Keratinocyte (primary cell): ENCODE measurements around the gene PDGFB. TPM values are rescaled to one million over a fixed set of nuclear protein-coding genes. Genes with fewer than 3 reads are reported as not detected.

Experiments
- DNase-seq: peaks from one replicate; pipeline ENCODE4 v3.0.0-alpha.2; 2011; ENCODE audit warnings: low read depth, missing footprints, low spot score
- FAIRE-seq: peaks from 2 replicates; lab custom pipeline; 2011; peaks lifted over from hg19 to GRCh38; lab: Jason Lieb, UNC
- H2AFZ ChIP-seq: 2 replicates; pipeline ENCODE4 v1.6.0; 2012; ENCODE audit warnings: low read length, control low read depth, inconsistent platforms; ENCODE audit not compliant: control insufficient read depth
- H3K27ac ChIP-seq: 2 replicates; pipeline ENCODE4 v1.5.1; 2011; ENCODE audit warnings: low read length; ENCODE audit not compliant: control insufficient read depth, insufficient read depth
- H3K27me3 ChIP-seq: 3 replicates; pipeline ENCODE4 v1.6.0; 2011; ENCODE audit warnings: low read length; ENCODE audit not compliant: control insufficient read depth, insufficient read depth; ENCODE audit errors: extremely low read depth
- H3K36me3 ChIP-seq, 2 experiments: 2 replicates in 1 of 2; 3 replicates in 1 of 2; pipeline ENCODE4 v1.5.1; 2011; ENCODE audit warnings: low read length in 2 of 2, mild to moderate bottlenecking in 1 of 2; ENCODE audit not compliant: control insufficient read depth in 2 of 2, insufficient read depth in 2 of 2; ENCODE audit errors: extremely low read depth in 1 of 2
- H3K4me1 ChIP-seq: 3 replicates; pipeline ENCODE4 v1.5.1; 2011; ENCODE audit warnings: low read length; ENCODE audit not compliant: control insufficient read depth, insufficient read depth; ENCODE audit errors: extremely low read depth
- H3K4me2 ChIP-seq: 3 replicates; pipeline ENCODE4 v1.6.0; 2011; ENCODE audit warnings: low read depth, low read length; ENCODE audit not compliant: control insufficient read depth, insufficient read depth; ENCODE audit errors: extremely low read depth
- H3K4me3 ChIP-seq, 3 experiments: fragments of 200-600 bp in 1 of 3; sonication (generic) in 1 of 3; 2 replicates in 2 of 3; 3 replicates in 1 of 3; pipeline ENCODE4 v1.5.1; 2011 to 2016; ENCODE audit warnings: low read length in 3 of 3, mild to moderate bottlenecking in 3 of 3, control low read depth in 2 of 3, inconsistent platforms in 1 of 3, low read depth in 1 of 3, mixed read lengths in 1 of 3, mixed run types in 1 of 3, moderate library complexity in 1 of 3; ENCODE audit not compliant: control insufficient read depth in 2 of 3, insufficient read depth in 2 of 3; ENCODE audit errors: extremely low read depth in 1 of 3
- H3K79me2 ChIP-seq: 2 replicates; pipeline ENCODE4 v1.6.0; 2012; ENCODE audit warnings: low read length; ENCODE audit not compliant: control insufficient read depth, insufficient read depth
- H3K9ac ChIP-seq: 3 replicates; pipeline ENCODE4 v1.6.0; 2011; ENCODE audit warnings: low read length; ENCODE audit not compliant: control insufficient read depth, insufficient read depth; ENCODE audit errors: extremely low read depth
- H3K9me1 ChIP-seq: 3 replicates; pipeline ENCODE4 v1.6.0; 2011; ENCODE audit warnings: low read length; ENCODE audit not compliant: control insufficient read depth, insufficient read depth; ENCODE audit errors: extremely low read depth
- H3K9me3 ChIP-seq: 2 replicates; pipeline ENCODE4 v1.5.1; 2012; ENCODE audit warnings: low read depth, low read length; ENCODE audit not compliant: control insufficient read depth
- H4K20me1 ChIP-seq: 3 replicates; pipeline ENCODE4 v1.6.0; 2011; ENCODE audit warnings: low read length; ENCODE audit not compliant: control insufficient read depth, insufficient read depth; ENCODE audit errors: extremely low read depth
- CTCF ChIP-seq, 3 experiments: IDR thresholded peaks in 1 of 3; conservative IDR thresholded peaks in 1 of 3; optimal IDR thresholded peaks in 1 of 3; 2 replicates in 2 of 3; 3 replicates in 1 of 3; pipeline versions ENCODE3 to v1.5.1; 2011; ENCODE audit warnings: low read length in 3 of 3, mild to moderate bottlenecking in 3 of 3, moderate library complexity in 2 of 3, control low read depth in 1 of 3, inconsistent platforms in 1 of 3; ENCODE audit not compliant: insufficient read depth in 2 of 3; ENCODE audit errors: extremely low read depth in 1 of 3
- EZH2 ChIP-seq: IDR thresholded peaks from one replicate; pipeline ENCODE4 v1.6.1; 2012; ENCODE audit warnings: inconsistent platforms, mild to moderate bottlenecking, low read length, moderate library complexity
- dilution Hi-C: fragments of 300-500 bp; cut with MboI; formaldehyde crosslinking; loops from one replicate; pipeline ENCODE4 v1.7.0; 2020; ENCODE audit warnings: low sequenced_read_pairs; ENCODE audit not compliant: extremely low pct_ligation_motif_present
- polyA plus RNA-seq, 5 experiments: library from polyadenylated mRNA; depleted of rRNA in 3 of 5; stranded (reverse) in 3 of 5; stranded (forward) in 1 of 5; unstranded in 1 of 5; fragments of >200 nt; gene quantifications; 1 replicate in 1 of 5; 2 replicates in 3 of 5; 3 replicates in 1 of 5; pipeline versions ENCODE4 v1.2.1 to v1.2.3, GENCODE V29; 2011 to 2012; ENCODE audit warnings: missing spikeins in 2 of 5, low read depth in 1 of 5, low replicate concordance in 1 of 5

PDGFB gene
- polyA plus RNA-seq, 1 donor (not counting 4 experiments of a cell fraction or from before 2014, with no cell fraction given), result 6.0 TPM

- Histone ChIP-seq H4K20me1 (no peaks in the 10 kb centered on the region), H3K9me3 (no peaks in the 10 kb centered on the region), H3K9me1 (no peaks in the 10 kb centered on the region), H3K4me1 (peaks cover 37% of the 10 kb centered on the region), H3K9ac (no peak overlapping the region), H3K4me2 (peak overlapping the region; percentile 34), H3K4me3 (peak overlapping the region in 1 of 3 experiments; percentile 14), H3K27ac (peak overlapping the region; percentile 54), H3K79me2 (no peaks in the 10 kb centered on the region), H2AFZ (no peak overlapping the region), H3K36me3 (no peaks in the 10 kb centered on the region), H3K27me3 (no peaks in the 10 kb centered on the region)
- DNase-seq (peak; percentile 35), FAIRE-seq (peak; percentile 86)
- dilution Hi-C loops, result no loop called here
- TF ChIP-seq CTCF (optimal IDR thresholded peaks at IDR 0.05 in 1 of 3, IDR thresholded peaks at IDR 0.05 in 1 of 3, conservative IDR thresholded peaks at IDR 0.05 in 1 of 3; ENCODE audit: extremely low read depth in 1 of 3, insufficient read depth in 2 of 3, low read length in 3 of 3) (peak in 1 of 3 experiments; percentile 25), EZH2 (no peak)
Measured at GRCh38 chr22:39174498-39175352, 70.1 kb downstream of the PDGFB start.

GRCh38 chr22:39173787-39174497 lies 70.8 kb downstream of the PDGFB start:
- Histone ChIP-seq H2AFZ (no peak overlapping the region), H3K4me2 (peak overlapping the region; percentile 34), H4K20me1 (no peaks in the 10 kb centered on the region), H3K36me3 (no peaks in the 10 kb centered on the region), H3K9me3 (no peaks in the 10 kb centered on the region), H3K4me3 (no peak overlapping the region), H3K79me2 (no peaks in the 10 kb centered on the region), H3K9ac (no peak overlapping the region), H3K27ac (peak overlapping the region; percentile 54), H3K4me1 (peaks cover 37% of the 10 kb centered on the region), H3K9me1 (no peaks in the 10 kb centered on the region), H3K27me3 (no peaks in the 10 kb centered on the region)
- no peak for DNase-seq
- TF ChIP-seq CTCF (optimal IDR thresholded peaks at IDR 0.05 in 1 of 3, IDR thresholded peaks at IDR 0.05 in 1 of 3, conservative IDR thresholded peaks at IDR 0.05 in 1 of 3; ENCODE audit: extremely low read depth in 1 of 3, insufficient read depth in 2 of 3, low read length in 3 of 3), result no peak
- no peak for TF ChIP-seq EZH2
- FAIRE-seq, result no peak
- dilution Hi-C loops, result no loop called here

Other genes starting within 250 kb of the PDGFB start
- gene APOBEC3C, start 230.7 kb downstream of the PDGFB start, polyA plus RNA-seq, result 25.6 to 54.9 TPM (median 34.7 TPM) in 3 replicates
- gene APOBEC3D, start 223.9 kb downstream of the PDGFB start, polyA plus RNA-seq, result 0.13 to 0.31 TPM (median 0.24 TPM) in 3 replicates
- gene APOBEC3F, start 204.1 kb downstream of the PDGFB start, polyA plus RNA-seq, result 6.9 to 9.8 TPM (median 7.9 TPM) in 3 replicates
- 4.7 to 11.3 TPM (median 7.8 TPM) in 3 replicates for gene APOBEC3G, start 167.7 kb downstream of the PDGFB start, polyA plus RNA-seq
- gene APOBEC3H, start 147.7 kb downstream of the PDGFB start, polyA plus RNA-seq, result 0.14 to 0.51 TPM (median 0.41 TPM) in 3 replicates
- 1.2 to 1.6 TPM (median 1.3 TPM) in 3 replicates for gene CBX7, start 92.3 kb downstream of the PDGFB start, polyA plus RNA-seq
- gene RPL3, start 74.6 kb upstream of the PDGFB start, polyA plus RNA-seq, result 2,424 to 2,611 TPM (median 2,538 TPM) in 3 replicates
- 0.63 to 1.4 TPM (median 0.76 TPM) in 3 replicates for gene SYNGR1, start 105.0 kb upstream of the PDGFB start, polyA plus RNA-seq
- 11.8 to 13.5 TPM (median 13.1 TPM) in 3 replicates for gene TAB1, start 154.8 kb upstream of the PDGFB start, polyA plus RNA-seq
- gene MGAT3, start 212.0 kb upstream of the PDGFB start, polyA plus RNA-seq, result not detected in 3 replicates